Hematopoietic multipotent progenitor cell treated with erythropoietin and hydrocortisone succinate and interleukin-3 and kit ligand, for 8 days (in vitro differentiated cells): Measurements from ENCODE around the gene SPRR2F.
"Not testable (repeated sequence)": the region's sequence is repeated elsewhere in the genome, so short reads cannot be mapped to it uniquely, and the experiment has no call there.

Source experiments
- DNase-seq: peaks from one replicate; pipeline ENCODE4 v3.0.0-alpha.2; 2015

Gene SPRR2F

GRCh38 chr1:153113416-153113815 is at the start of gene SPRR2F:
TSS of gene SPRR2F (minus strand) at chr1:153113516. CDS start at chr1:153112733, 783 bp downstream.
- no peak for DNase-seq

DNA sequence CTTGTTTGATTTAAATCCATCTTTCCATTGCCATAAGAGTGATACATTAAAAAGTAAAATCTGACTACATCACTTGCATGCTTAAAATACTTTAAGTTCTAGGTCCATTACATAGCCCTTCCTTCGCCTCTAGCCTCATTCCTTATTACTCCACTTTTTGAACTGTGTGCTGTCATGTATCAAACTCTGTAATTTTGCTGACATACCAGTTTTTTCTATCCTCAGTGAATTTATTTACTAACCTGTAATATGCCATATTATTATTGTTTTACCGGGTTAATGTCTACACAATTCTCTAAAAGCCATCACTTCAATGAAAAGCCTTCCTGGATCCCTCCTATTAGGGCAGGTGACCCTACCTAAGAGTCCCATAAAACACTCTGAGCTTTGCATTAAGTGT is 42.2 kb upstream of the SPRR2F start:
- DNase-seq, result no peak

GRCh38 chr1:153152481-153152880 is 39.2 kb upstream of the SPRR2F start:
- no peak for DNase-seq

- no peak for DNase-seq
Measured at GRCh38 chr1:153150846-153151245, 37.5 kb upstream of the SPRR2F start, which contains the start of gene SPRR2G. TSS of gene SPRR2G (minus strand) at chr1:153150890. CDS start at chr1:153150110, 780 bp downstream.

DNA sequence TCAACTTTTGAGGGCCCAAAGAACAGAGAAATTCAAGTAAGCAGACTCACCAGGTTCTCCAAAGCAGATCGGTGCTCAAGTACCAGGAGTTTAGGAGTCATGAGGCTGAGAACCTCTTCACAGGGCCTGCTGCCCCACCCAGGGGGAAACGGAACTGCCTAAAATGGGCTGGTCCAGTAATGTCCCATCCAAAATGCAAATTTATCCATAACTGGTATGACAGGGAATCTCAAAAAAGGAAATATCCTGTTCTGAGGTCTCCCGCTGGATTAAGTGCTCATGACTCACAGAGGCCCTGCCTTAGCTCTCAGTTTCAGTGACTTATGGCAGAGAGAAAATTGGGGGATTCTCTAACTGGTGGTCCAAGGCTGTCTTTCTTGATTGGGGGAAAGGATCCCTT is 28.1 kb upstream of the SPRR2F start:
- DNase-seq, result no peak

GRCh38 chr1:153140484-153140883 is 27.2 kb upstream of the SPRR2F start:
- DNase-seq, result no peak

DNA sequence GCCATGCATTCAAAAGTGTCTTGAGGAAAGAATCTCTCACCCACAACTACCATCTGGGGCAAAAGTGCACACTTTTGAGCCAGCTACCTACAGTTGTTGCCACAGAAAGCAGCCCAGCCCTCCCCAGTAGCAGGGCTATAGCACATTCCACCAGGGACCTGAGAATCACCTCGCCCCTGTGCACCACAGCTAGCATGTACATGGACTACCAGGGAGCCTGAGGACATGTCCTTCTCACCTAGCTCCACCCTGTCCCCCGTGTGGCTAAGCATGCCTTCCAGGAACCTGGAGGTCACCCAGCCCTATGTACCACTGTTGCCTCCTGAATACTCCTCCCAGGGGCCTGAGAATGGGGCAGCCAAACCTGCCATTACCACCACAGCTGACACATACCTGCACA is 20.4 kb upstream of the SPRR2F start:
- no peak for DNase-seq

DNA sequence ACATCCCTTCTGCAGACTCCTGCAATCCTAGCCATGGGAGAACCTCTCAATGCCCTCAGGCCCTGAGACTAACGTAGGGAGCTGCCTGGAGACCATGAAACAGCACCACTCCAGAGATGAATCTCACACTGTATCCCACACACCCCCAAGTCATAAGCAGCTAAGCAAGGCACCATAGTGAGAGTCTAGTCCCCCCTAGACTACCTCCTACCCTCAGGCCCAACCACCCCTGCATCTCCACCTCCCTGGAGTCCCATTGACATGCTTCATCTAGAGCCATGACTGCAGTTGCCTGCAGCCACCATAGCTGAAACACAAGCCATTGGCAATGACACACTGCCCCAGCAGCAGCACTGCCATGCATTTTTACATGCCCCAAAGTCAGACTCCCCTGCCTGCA is 20.0 kb upstream of the SPRR2F start:
- DNase-seq, result no peak

GRCh38 chr1:153128688-153129087 is 15.4 kb upstream of the SPRR2F start:
- DNase-seq, result not testable (repeated sequence)

DNA sequence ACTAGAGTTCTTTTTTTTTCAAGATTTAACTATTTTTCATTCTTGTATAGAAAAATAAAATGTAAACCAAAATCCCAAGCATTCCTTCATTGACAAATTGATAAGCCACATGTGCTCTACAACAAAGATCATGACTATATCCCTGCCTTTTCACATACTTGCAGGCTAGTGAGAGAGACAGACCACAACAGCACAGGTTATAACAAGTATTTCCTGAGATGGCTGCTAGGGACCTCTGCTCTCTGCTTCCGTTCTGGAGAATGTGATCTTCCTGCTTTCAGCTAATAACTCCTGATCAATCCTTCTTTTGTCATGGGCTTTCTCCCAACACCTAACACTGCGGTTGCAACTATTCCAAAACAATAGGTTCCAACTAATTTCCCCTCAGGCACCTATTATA is 14.0 kb upstream of the SPRR2F start:
- DNase-seq, result no peak

- DNase-seq, result no peak
Measured at GRCh38 chr1:153125536-153125935, 12.2 kb upstream of the SPRR2F start.

GRCh38 chr1:153123793-153124192 is 10.5 kb upstream of the SPRR2F start:
- DNase-seq, result not testable (repeated sequence)

DNA sequence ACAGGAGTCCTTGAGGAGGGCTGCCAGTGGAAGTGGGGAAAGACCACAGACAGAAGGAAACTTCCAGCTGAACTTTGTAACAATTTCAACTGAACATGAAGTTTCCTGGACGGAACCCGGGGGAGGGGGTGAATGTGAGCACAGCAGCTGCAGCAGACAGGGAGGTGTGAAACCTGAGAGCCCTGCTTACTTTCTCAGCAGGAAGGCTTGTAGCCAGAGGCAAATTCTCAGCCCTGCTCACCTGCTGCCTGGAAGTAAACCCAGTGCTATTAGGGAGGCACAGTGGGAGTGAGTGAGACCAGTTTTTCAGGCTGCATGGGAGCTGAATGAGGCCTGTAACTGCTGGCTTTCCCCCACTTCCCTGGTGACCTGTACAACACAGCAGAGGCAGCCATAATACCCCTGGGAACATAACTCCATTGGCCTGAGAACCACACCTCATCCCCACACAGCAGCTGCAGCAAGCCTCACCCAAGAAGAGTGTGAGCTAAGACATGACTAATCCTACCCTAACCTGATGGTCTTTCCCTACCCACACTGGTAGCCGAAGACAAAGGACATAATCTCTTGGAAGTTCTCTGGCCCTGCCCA is 9.6 kb upstream of the SPRR2F start:
- peak; percentile 12 for DNase-seq

DNA sequence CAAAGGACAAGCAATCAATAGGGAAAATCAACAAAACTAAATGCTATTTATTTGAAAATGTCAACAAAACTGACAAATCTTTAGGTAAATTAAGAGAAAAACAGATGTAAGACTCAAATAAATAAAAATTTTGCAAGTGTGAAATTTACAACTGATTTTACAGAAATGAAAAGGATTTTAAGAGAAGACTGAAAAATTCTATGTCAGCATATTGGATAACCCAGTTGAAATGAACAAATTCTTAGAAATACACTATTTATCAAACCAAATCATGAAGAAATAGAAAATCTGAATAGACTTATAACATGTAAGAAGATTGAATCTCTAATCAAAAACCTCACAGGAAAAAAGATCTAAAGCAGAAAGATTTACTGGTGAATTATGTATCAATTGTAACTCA is 7.6 kb upstream of the SPRR2F start:
- DNase-seq, result no peak

GRCh38 chr1:153119491-153119971 is 6.2 kb upstream of the SPRR2F start:
- DNase-seq, result peak; percentile 85

- DNase-seq, result peak; percentile 84
Measured at GRCh38 chr1:153115264-153115663, 1.9 kb upstream of the SPRR2F start.

- not testable (repeated sequence) for DNase-seq
Measured at GRCh38 chr1:153112454-153112853, 862 bp downstream of the SPRR2F start.

DNA sequence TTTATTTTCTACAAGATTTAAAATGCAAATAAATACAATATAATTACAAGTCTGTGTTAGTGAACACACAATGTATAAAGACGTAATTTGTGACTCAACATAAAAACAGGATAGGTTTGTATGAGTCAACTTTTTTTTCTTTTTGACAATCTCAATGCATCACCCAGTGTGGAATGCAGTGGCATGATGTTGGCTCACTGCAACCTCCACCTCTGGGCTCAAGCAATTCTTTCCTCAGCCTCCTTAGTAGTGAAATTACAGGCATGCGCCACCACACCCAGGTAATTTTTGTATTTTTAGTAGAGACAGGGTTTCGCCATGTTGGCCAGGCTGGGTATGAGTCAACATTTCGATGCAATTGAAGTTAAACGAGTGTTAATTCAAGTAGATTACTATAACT is 13.1 kb downstream of the SPRR2F start:
- no peak for DNase-seq

- DNase-seq, result no peak
Measured at GRCh38 chr1:153099461-153100045, 13.8 kb downstream of the SPRR2F start.

DNA sequence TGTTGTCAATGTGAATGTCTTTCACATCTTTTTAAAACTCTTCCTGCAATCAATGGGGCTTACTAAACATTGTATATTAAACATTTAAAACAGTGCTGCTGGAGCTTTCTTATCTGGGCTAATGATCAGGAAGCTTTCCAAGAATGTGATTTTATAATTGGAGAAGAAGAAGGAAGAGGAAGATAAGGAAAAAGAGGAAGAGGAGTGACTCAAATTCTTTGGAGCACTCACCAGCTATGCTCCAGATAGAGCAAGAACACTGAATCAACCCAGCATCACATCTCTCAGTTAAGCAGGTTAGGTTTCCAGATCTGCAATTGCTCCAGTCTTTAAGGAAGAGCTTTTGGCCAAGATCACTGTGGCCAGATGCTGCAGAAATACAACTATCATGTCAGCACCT is 17.6 kb downstream of the SPRR2F start:
- no peak for DNase-seq

- no peak for DNase-seq
Measured at GRCh38 chr1:153094426-153094825, 18.9 kb downstream of the SPRR2F start, which contains the start of gene SPRR2E. TSS of gene SPRR2E (minus strand) at chr1:153094526. CDS start at chr1:153093751, 775 bp downstream.

DNA sequence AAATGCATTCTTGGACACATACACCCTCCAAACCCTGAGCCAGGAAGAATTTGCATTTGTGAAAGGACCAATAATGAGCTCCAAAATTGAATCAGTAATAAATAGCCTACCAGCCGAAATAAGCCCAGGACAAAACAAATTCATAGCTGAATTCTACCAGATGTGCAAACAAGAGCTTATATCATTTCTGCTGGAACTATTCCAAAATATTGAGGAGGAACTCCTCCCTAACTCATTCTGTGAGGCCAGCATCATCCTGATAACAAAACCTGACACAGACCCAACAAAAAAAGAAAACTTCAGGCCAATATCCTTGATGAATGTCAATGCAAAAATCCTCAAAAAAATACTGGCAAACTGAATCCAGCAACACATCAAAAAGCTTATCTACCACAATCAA is 25.7 kb downstream of the SPRR2F start:
- peak; percentile 75 for DNase-seq

DNA sequence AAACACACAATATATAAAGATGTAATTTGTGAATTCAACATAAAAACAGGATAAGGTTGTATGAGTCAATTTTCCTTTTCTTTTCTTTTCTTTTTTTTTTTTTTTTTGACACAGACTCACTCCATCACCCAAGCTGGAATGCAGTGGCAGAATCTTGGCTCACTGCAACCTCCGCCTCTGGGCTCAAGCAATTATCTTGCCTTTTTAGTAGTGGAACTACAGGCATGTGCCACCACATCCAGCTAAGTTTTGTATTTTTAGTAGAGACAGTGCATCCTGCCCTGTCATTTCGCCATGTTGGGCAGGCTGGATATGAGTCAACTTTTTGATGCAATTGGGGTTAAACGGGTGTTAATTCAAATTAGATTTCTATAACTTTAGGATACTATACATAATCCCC is 31.6 kb downstream of the SPRR2F start:
- no peak for DNase-seq
